Sigmoid colon (tissue), 7 donors: ENCODE results near the gene HOXA2. TPM values are rescaled to one million over a fixed set of nuclear protein-coding genes. Genes with fewer than 3 reads are reported as not detected.

ENCODE experiments used
- DNase-seq: peaks from one replicate; pipeline ENCODE4 v3.0.0-alpha.2; 2019
- H3K27ac ChIP-seq, 4 donors: fragments of 200-600 bp; sonication (generic); one replicate each; pipeline ENCODE4 v1.5.1; 2016 to 2019; ENCODE audit warnings: mild to moderate bottlenecking in 1 of 4
- H3K27me3 ChIP-seq, 3 donors: fragments of 200-600 bp; sonication (generic); one replicate each; pipeline ENCODE4 v1.5.1; 2019; ENCODE audit warnings: mild to moderate bottlenecking in 1 of 3
- H3K36me3 ChIP-seq, 4 donors: fragments of 200-600 bp; sonication (generic); one replicate each; pipeline ENCODE4 v1.5.1; 2016 to 2019
- H3K4me1 ChIP-seq, 4 donors: fragments of 200-600 bp; sonication (generic); one replicate each; pipeline ENCODE4 v1.5.1; 2017 to 2019
- H3K4me3 ChIP-seq, 4 donors: fragments of 200-600 bp; sonication (generic); one replicate each; pipeline ENCODE4 v1.5.1; 2017 to 2019; ENCODE audit warnings: mild to moderate bottlenecking in 2 of 4, moderate library complexity in 1 of 4
- H3K9me3 ChIP-seq, 4 donors: fragments of 200-600 bp in 3 of 4; sonication (generic) in 3 of 4; one replicate each; pipeline versions ENCODE4 v1.5.1 to v1.6.1; 2013 to 2019
- CTCF ChIP-seq, 4 experiments: fragments of 450-650 bp in 3 of 4; fragments of 200-600 bp in 1 of 4; IDR thresholded peaks; one replicate each; pipeline ENCODE4 v1.5.1; 2016 to 2019; ENCODE audit warnings: antibody characterized with exemption in 4 of 4, mild to moderate bottlenecking in 3 of 4, moderate library complexity in 2 of 4
- EP300 ChIP-seq, 4 donors: sonication (generic); formaldehyde crosslinking; IDR thresholded peaks; one replicate each; pipeline ENCODE4 v1.6.1; 2017; ENCODE audit warnings: antibody characterized with exemption in 4 of 4
- POLR2A ChIP-seq, 2 donors: fragments of 450-650 bp; IDR thresholded peaks; one replicate each; pipeline ENCODE4 v1.6.1; 2016; ENCODE audit warnings: antibody characterized with exemption in 2 of 2, mild to moderate bottlenecking in 2 of 2, moderate library complexity in 2 of 2
- POLR2AphosphoS5 ChIP-seq, 4 donors: sonication (generic); formaldehyde crosslinking; IDR thresholded peaks; one replicate each; pipeline ENCODE4 v1.6.1; 2017; ENCODE audit warnings: antibody characterized with exemption in 4 of 4
- WGBS, 2 donors: extraction: QIAGEN DNeasy Blood & Tissue Kit; methylation state at CpG; one replicate each; pipeline ENCODE4 v1.1.7; 2013; 5-methylcytosine and 5-hydroxymethylcytosine counted together
- intact Hi-C: fragments of 100-400 bp; cut with DNase I; formaldehyde crosslinking; loops from one replicate; pipeline ENCODE4 v1.15.1; 2023
- polyA plus RNA-seq, 3 donors: library from polyadenylated mRNA; stranded (reverse); fragments of 200-250 nt; gene quantifications; one replicate each; pipeline ENCODE4 v1.2.3, GENCODE V29; 2013
- small RNA-seq, 3 donors: library from RNA; depleted of rRNA; stranded (forward); fragments of <200 nt; gene quantifications; one replicate each; pipeline ENCODE3, GENCODE V24; 2016
- total RNA-seq, 4 donors: library from RNA; depleted of rRNA; stranded (reverse); fragments of >200 nt; gene quantifications; one replicate each; pipeline ENCODE4 v1.1.0, GENCODE V29; 2016
- donor health status: healthy with polysubstance abuse.
- donor health status: Bipolar disorder and iron deficiency.
- donor health status: healthy.

The HOXA2 gene
- total and polyA plus RNA-seq, 7 donors = 0.60 to 4.3 (median 1.9) TPM

- H3K27me3 ChIP-seq = no peaks in the 10 kb centered on the region
- TF ChIP-seq POLR2AphosphoS5 (IDR thresholded peaks at IDR 0.05) = no peak
- no peak for TF ChIP-seq CTCF (IDR thresholded peaks at IDR 0.05)
- TF ChIP-seq POLR2A (IDR thresholded peaks at IDR 0.05) = no peak
- TF ChIP-seq EP300 (IDR thresholded peaks at IDR 0.05) = no peak
- H3K27ac ChIP-seq = no peak overlapping the region
- no peaks in the 10 kb centered on the region for H3K4me1 ChIP-seq
- intact Hi-C loops = no loop called here
- no peaks in the 10 kb centered on the region for H3K36me3 ChIP-seq
- WGBS, 2 donors = 62 to 67% methylated on average over 3 of the region's 3 CpGs
- DNase-seq = no peak
- no peaks in the 10 kb centered on the region for H3K9me3 ChIP-seq
- H3K4me3 ChIP-seq = no peak overlapping the region
Observed at GRCh38 chr7:27053153-27053552, 49.3 kb downstream of the HOXA2 start.

- Histone ChIP-seq H3K4me3 (no peak overlapping the region), H3K4me1 (no peaks in the 10 kb centered on the region), H3K9me3 (no peaks in the 10 kb centered on the region), H3K36me3 (no peaks in the 10 kb centered on the region), H3K27me3 (no peaks in the 10 kb centered on the region), H3K27ac (no peak overlapping the region)
- intact Hi-C loops = no loop called here
- TF ChIP-seq POLR2A (IDR thresholded peaks at IDR 0.05) = no peak
- no peak for TF ChIP-seq POLR2AphosphoS5 (IDR thresholded peaks at IDR 0.05)
- no peak for TF ChIP-seq EP300 (IDR thresholded peaks at IDR 0.05)
- no peak for TF ChIP-seq CTCF (IDR thresholded peaks at IDR 0.05)
- DNase-seq = no peak
- WGBS, 2 donors = 95% methylated on average over 4 of the region's 4 CpGs
Observed at GRCh38 chr7:27051451-27051850, 51.0 kb downstream of the HOXA2 start.

Small RNAs within 50 kb of the gene (small RNA-seq; reads per million reads assigned to genes)
- gene AC004080.5 (0 reads per million in 3 donors), gene RF01977 (0 reads per million in 3 donors)

Other genes with a start within 250 kb of the HOXA2 start
- 10 to 100 TPM; 13.0 to 19.3 (median 16.8) TPM for gene SKAP2, start 238.1 kb downstream of the HOXA2 start, total RNA-seq
- 10 to 100 TPM; 23.1 to 34.2 (median 27.7) TPM for gene SKAP2, start 238.1 kb downstream of the HOXA2 start, polyA plus RNA-seq
- 1 to 10 TPM in 2 of 4 donors, under 1 TPM in 2; 0.14 to 1.1 (median 0.95) TPM for gene HOXA1, start 6.7 kb downstream of the HOXA2 start, total RNA-seq
- 1 to 10 TPM in 2 of 3 donors, under 1 TPM in 1; 0.69 to 2.4 (median 2.0) TPM for gene HOXA1, start 6.7 kb downstream of the HOXA2 start, polyA plus RNA-seq
- 1 to 10 TPM; 2.0 to 4.2 (median 2.9) TPM for gene HOXA4, start 28.1 kb upstream of the HOXA2 start, total RNA-seq
- 1 to 10 TPM in 2 of 3 donors, not detected in 1; 1.8 to 4.8 TPM for gene HOXA4, start 28.1 kb upstream of the HOXA2 start, polyA plus RNA-seq
- 10 to 100 TPM in 3 of 4 donors, 1 to 10 TPM in 1; 9.2 to 12.2 (median 11.2) TPM for gene HOXA5, start 41.0 kb upstream of the HOXA2 start, total RNA-seq
- gene HOXA5, start 41.0 kb upstream of the HOXA2 start, polyA plus RNA-seq = 10 to 100 TPM in 1 of 3 donors, 1 to 10 TPM in 2; 3.2 to 14.3 (median 7.8) TPM
- 1 to 10 TPM; 4.2 to 10.0 (median 4.5) TPM for gene HOXA6, start 45.1 kb upstream of the HOXA2 start, total RNA-seq
- 1 to 10 TPM in 2 of 3 donors, not detected in 1; 1.6 to 8.1 TPM for gene HOXA6, start 45.1 kb upstream of the HOXA2 start, polyA plus RNA-seq
- 10 to 100 TPM in 2 of 4 donors, 1 to 10 TPM in 2; 4.9 to 20.8 (median 12.0) TPM for gene HOXA3, start 49.9 kb upstream of the HOXA2 start, total RNA-seq
- 10 to 100 TPM in 2 of 3 donors, 1 to 10 TPM in 1; 3.9 to 15.6 (median 10.3) TPM for gene HOXA3, start 49.9 kb upstream of the HOXA2 start, polyA plus RNA-seq
- gene HOXA7, start 54.0 kb upstream of the HOXA2 start, total RNA-seq = 1 to 10 TPM; 4.7 to 9.1 (median 7.3) TPM
- gene HOXA7, start 54.0 kb upstream of the HOXA2 start, polyA plus RNA-seq = 10 to 100 TPM; 18.0 to 23.9 (median 18.0) TPM
- gene HOXA9, start 62.9 kb upstream of the HOXA2 start, total RNA-seq = 10 to 100 TPM; 13.0 to 35.7 (median 18.2) TPM
- 10 to 100 TPM; 21.4 to 22.4 (median 21.6) TPM for gene HOXA9, start 62.9 kb upstream of the HOXA2 start, polyA plus RNA-seq
- 10 to 100 TPM; 55.1 to 64.0 (median 59.5) TPM for gene HOXA10, start 71.6 kb upstream of the HOXA2 start, total RNA-seq
- 10 to 100 TPM; 22.2 to 25.0 (median 22.8) TPM for gene HOXA10, start 71.6 kb upstream of the HOXA2 start, polyA plus RNA-seq
- 10 to 100 TPM; 18.7 to 25.0 (median 22.1) TPM for gene HOXA11, start 82.5 kb upstream of the HOXA2 start, total RNA-seq
- 1 to 10 TPM; 3.0 to 6.0 (median 4.8) TPM for gene HOXA11, start 82.5 kb upstream of the HOXA2 start, polyA plus RNA-seq
- 10 to 100 TPM in 3 of 4 donors, 1 to 10 TPM in 1; 9.4 to 35.3 (median 21.8) TPM for gene HOXA13, start 97.4 kb upstream of the HOXA2 start, total RNA-seq
- gene HOXA13, start 97.4 kb upstream of the HOXA2 start, polyA plus RNA-seq = 10 to 100 TPM; 10.7 to 21.6 (median 17.1) TPM
- gene EVX1, start 140.1 kb upstream of the HOXA2 start, total RNA-seq = not detected
- gene EVX1, start 140.1 kb upstream of the HOXA2 start, polyA plus RNA-seq = 1 to 10 TPM in 2 of 3 donors, under 1 TPM in 1; 0.32 to 1.4 (median 1.2) TPM